HG02852 (cell line): ENCODE results near the gene SLC29A4.

Source experiments
- ATAC-seq: cut with Tn5 transposase; IDR thresholded peaks from one replicate; pipeline ENCODE4 v1.9.1; 2021; ENCODE audit warnings: mild to moderate bottlenecking, moderate library complexity; ENCODE audit not compliant: unreplicated experiment

The SLC29A4 gene

GRCh38 chr7:5350600-5351385, 68.0 kb downstream of the SLC29A4 start:
- no peak for ATAC-seq

DNA sequence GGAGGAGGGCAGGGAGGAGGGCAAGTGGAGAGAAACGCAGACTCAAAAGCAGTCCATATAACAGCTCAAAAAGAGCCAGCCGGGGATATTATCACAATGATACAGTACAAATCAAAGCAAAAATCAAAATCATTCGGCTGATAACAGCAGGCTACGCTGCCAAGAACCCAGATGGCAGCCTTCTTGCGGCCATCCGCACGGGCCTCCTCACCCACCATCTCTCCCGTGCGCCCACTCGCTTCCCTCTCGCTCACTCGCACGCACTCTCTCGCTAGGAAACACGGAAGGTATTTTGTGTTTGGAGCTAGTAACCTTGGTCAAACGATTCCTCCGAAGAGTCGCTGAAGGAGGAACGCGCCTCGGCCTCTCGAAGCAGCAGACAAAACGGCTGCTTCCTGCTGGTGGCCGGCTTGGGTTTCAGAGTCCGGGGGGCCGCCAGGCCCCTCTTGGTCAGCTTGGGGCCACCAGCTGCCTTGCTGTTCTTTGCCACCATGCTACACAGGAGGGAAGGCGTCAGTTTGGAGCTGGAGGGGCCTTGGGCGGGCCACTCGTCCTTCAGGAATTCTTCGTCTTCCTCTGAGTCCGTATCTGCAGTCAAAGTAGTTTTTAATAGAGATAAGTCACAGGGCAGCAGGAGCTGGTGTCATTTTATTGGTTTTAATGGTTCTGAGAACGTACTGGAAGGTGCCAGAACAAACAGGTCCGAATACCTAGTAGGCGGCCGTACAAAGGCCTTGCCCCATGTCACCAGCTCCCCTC, 68.9 kb downstream of the SLC29A4 start:
- no peak for ATAC-seq

DNA sequence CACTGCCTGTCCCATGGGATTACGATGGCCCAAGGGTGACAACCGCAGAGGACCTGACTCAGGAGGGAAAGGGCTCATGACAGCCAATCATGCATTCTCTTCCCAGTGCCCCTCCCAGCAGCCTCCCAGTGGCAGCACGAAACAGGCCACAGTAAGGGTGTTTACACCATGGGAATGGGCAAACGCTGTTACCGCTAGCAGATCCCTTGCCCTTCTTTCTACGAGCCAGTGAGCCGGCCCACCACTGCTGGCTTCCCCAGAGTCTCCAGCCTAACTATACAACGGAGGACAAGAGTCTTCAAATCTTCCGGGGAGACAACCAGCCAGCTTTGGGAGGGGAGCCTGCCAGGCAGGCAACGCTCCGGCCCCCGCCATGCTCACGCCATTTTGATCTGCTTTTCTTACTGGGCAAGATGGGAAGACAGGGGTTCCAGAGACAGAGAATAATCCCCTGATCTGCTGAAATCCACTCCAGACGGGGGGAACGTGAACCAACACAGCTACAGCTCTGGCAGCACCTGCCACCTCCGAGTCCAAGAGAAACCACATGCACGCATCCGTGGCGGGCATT, 69.8 kb downstream of the SLC29A4 start:
- no peak for ATAC-seq

DNA sequence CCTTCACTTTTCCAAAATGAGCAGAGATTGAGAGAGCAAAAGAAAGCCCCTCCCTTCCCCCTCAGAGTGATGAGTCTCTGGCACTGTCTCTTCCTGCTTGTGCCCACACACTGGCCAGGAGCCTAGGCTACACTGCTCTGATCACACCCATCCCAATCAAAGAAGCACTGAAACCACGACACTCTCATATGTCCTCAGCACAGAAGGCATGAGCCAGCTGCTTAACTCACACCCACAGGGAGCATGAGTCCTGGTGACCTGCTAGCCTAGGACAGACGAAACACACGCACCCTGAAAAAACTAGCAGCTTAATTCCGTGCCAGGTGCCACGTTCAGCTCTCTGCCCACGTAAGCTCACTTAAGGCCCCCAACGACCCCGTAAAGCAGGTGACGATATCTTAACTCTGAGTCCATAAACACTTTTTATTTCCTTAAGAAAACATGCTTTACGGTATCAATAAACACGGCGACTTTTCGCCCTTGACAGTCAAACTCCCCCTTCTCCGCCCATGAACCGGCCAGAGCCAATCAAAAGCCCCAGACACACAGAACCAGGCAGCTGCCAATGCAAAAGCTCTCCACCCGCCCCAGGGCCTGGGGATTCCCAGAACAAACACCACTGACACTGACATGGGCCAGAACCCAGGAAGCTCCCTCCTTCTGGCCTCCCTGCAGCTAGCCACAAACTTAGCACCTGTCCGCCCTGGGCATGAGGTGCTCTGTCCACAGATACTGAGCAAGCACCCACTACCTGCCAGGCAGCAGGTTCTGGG, 71.9 kb downstream of the SLC29A4 start:
- no peak for ATAC-seq
